Measurements from ENCODE around the gene PMVK. TPM values are rescaled to one million over a fixed set of nuclear protein-coding genes. Genes with fewer than 3 reads are reported as not detected.
A peak's percentile ranks its signal among the peaks of the same experiment; 100 is the strongest.

The PMVK gene
- total and polyA plus RNA-seq, 10 of the 15 experiments (the other 5 are each of a cell fraction or from before 2014, with no cell fraction given) = 6.0 to 121 (median 49.4) TPM

DNA sequence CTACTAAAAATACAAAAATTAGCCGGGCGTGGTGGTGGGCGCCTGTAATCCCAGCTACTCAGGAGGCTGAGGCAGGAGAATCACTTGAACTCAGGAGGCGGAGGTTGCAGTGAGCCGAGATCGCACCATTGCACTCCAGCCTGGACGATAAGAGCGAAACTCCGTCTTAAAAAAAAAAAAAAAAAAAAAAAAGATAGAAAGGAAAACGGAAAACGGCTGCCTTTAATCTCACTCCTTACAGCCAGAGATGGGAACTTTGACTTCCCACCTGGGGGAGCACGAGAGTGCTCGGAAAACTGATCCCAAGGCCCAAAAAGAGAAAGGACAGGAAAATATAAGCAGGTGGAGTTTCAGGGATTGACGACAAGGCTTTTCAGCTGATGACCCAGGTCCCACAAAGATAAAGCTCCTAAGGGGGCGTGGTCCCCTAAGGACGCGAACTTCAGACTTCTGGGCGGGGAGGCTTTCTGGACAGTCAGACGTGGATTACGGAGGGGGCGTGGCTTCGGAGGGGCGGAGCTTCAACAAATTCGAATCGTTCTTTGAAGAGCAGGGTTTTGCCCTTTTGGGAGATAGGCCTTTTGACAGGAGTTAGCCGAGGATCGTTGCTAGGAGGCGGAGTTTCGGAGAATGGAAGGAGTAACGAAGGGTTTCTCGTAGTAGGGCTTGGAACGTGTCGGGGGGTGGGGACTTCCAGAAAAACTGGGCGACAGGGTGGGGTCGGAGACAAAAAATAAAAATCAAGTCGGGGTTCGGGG, 37.0 kb upstream of the PMVK start (continued):
- TF ChIP-seq, protein P1, sequence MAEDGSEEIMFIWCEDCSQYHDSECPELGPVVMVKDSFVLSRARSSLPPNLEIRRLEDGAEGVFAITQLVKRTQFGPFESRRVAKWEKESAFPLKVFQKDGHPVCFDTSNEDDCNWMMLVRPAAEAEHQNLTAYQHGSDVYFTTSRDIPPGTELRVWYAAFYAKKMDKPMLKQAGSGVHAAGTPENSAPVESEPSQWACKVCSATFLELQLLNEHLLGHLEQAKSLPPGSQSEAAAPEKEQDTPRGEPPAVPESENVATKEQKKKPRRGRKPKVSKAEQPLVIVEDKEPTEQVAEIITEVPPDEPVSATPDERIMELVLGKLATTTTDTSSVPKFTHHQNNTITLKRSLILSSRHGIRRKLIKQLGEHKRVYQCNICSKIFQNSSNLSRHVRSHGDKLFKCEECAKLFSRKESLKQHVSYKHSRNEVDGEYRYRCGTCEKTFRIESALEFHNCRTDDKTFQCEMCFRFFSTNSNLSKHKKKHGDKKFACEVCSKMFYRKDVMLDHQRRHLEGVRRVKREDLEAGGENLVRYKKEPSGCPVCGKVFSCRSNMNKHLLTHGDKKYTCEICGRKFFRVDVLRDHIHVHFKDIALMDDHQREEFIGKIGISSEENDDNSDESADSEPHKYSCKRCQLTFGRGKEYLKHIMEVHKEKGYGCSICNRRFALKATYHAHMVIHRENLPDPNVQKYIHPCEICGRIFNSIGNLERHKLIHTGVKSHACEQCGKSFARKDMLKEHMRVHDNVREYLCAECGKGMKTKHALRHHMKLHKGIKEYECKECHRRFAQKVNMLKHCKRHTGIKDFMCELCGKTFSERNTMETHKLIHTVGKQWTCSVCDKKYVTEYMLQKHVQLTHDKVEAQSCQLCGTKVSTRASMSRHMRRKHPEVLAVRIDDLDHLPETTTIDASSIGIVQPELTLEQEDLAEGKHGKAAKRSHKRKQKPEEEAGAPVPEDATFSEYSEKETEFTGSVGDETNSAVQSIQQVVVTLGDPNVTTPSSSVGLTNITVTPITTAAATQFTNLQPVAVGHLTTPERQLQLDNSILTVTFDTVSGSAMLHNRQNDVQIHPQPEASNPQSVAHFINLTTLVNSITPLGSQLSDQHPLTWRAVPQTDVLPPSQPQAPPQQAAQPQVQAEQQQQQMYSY (CRISPR knock-in tag; IDR thresholded peaks at IDR 0.05) = no peak
- TF ChIP-seq ZSCAN29 (IDR thresholded peaks at IDR 0.05) (peak; percentile 79), BMI1 (IDR thresholded peaks at IDR 0.05; ENCODE audit: borderline replicate concordance) (no peak), NBN (IDR thresholded peaks at IDR 0.05) (peak; percentile 97), CHD4 (IDR thresholded peaks at IDR 0.05) (no peak), IKZF2 (IDR thresholded peaks at IDR 0.05) (peak; percentile 43 to 48; a peak in 1 of 4 replicates), SREBF1 (IDR thresholded peaks at IDR 0.05; ENCODE audit: low read length) (no peak), KAT2A (conservative IDR thresholded peaks at IDR 0.05; ENCODE audit: control insufficient read depth, low read depth, low read length) (no peak), SMAD5 (IDR thresholded peaks at IDR 0.05; ENCODE audit: low read depth) (peak; percentile 59; the same call in 1 of the 2 replicates), ETV6 (conservative IDR thresholded peaks at IDR 0.05 in 1 of 2, IDR thresholded peaks at IDR 0.05 in 1 of 2; ENCODE audit: borderline replicate concordance in 1 of 2, low read depth in 1 of 2) (no peak), EGR1 (IDR thresholded peaks at IDR 0.05; ENCODE audit: borderline replicate concordance in 1 of 2, low read depth in 2 of 2, low read length in 2 of 2) (no peak), GATAD2B (conservative IDR thresholded peaks at IDR 0.05; ENCODE audit: low read depth) (no peak), SP1 (IDR thresholded peaks at IDR 0.05; ENCODE audit: low read depth, low read length) (peak; percentile 59), SMARCA5 (IDR thresholded peaks at IDR 0.05) (peak; percentile 98), POLR2A (IDR thresholded peaks at IDR 0.05; ENCODE audit: low read depth, low read length) (peak; percentile 57)
- TF ChIP-seq, protein P2, sequence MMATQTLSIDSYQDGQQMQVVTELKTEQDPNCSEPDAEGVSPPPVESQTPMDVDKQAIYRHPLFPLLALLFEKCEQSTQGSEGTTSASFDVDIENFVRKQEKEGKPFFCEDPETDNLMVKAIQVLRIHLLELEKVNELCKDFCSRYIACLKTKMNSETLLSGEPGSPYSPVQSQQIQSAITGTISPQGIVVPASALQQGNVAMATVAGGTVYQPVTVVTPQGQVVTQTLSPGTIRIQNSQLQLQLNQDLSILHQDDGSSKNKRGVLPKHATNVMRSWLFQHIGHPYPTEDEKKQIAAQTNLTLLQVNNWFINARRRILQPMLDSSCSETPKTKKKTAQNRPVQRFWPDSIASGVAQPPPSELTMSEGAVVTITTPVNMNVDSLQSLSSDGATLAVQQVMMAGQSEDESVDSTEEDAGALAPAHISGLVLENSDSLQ (IDR thresholded peaks at IDR 0.05) = peak; percentile 82
- TF ChIP-seq, protein P3, sequence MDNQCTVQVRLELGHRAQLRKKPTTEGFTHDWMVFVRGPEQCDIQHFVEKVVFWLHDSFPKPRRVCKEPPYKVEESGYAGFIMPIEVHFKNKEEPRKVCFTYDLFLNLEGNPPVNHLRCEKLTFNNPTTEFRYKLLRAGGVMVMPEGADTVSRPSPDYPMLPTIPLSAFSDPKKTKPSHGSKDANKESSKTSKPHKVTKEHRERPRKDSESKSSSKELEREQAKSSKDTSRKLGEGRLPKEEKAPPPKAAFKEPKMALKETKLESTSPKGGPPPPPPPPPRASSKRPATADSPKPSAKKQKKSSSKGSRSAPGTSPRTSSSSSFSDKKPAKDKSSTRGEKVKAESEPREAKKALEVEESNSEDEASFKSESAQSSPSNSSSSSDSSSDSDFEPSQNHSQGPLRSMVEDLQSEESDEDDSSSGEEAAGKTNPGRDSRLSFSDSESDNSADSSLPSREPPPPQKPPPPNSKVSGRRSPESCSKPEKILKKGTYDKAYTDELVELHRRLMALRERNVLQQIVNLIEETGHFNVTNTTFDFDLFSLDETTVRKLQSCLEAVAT (IDR thresholded peaks at IDR 0.05) = peak; percentile 54; the same call in 1 of the 2 replicates
- TF ChIP-seq, protein P4, sequence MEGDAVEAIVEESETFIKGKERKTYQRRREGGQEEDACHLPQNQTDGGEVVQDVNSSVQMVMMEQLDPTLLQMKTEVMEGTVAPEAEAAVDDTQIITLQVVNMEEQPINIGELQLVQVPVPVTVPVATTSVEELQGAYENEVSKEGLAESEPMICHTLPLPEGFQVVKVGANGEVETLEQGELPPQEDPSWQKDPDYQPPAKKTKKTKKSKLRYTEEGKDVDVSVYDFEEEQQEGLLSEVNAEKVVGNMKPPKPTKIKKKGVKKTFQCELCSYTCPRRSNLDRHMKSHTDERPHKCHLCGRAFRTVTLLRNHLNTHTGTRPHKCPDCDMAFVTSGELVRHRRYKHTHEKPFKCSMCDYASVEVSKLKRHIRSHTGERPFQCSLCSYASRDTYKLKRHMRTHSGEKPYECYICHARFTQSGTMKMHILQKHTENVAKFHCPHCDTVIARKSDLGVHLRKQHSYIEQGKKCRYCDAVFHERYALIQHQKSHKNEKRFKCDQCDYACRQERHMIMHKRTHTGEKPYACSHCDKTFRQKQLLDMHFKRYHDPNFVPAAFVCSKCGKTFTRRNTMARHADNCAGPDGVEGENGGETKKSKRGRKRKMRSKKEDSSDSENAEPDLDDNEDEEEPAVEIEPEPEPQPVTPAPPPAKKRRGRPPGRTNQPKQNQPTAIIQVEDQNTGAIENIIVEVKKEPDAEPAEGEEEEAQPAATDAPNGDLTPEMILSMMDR (IDR thresholded peaks at IDR 0.05 in 2 of 3, conservative IDR thresholded peaks at IDR 0.05 in 1 of 3; ENCODE audit: control insufficient read depth in 2 of 3, extremely low read depth in 1 of 3, insufficient read depth in 1 of 3, low read depth in 3 of 3, low read length in 3 of 3) = peak; percentile 2 to 21 (median 4); a peak in 1 of 6 replicates
